NK-92 (cell line): ENCODE results near the gene LRRC45.

Experiments used
- DNase-seq: peaks from one replicate; lab custom pipeline; 2025; ENCODE audit not compliant: unreplicated experiment; lab: John Stamatoyannopoulos, UW

LRRC45 gene

GRCh38 chr17:82061047-82061925 lies 38.2 kb downstream of the LRRC45 start:
- DNase-seq: no peak

GRCh38 chr17:82062076-82062983 lies 39.2 kb downstream of the LRRC45 start:
- DNase-seq: no peak

- DNase-seq: no peak
Observed at GRCh38 chr17:82062984-82063368, 39.9 kb downstream of the LRRC45 start.

- no peak for DNase-seq
Observed at GRCh38 chr17:82063424-82064415, 40.6 kb downstream of the LRRC45 start.

- no peak for DNase-seq
Observed at GRCh38 chr17:82064433-82065192, 41.5 kb downstream of the LRRC45 start.

- DNase-seq: no peak
Observed at GRCh38 chr17:82065193-82065637, 42.1 kb downstream of the LRRC45 start.

- DNase-seq: no peak
Observed at GRCh38 chr17:82065638-82066303, 42.7 kb downstream of the LRRC45 start, which contains the start of gene DUS1L. Gene DUS1L, minus strand, starts transcription at chr17:82065804. Its CDS starts 745 bp downstream, at chr17:82065059.

- no peak for DNase-seq
Observed at GRCh38 chr17:82070611-82071010, 47.5 kb downstream of the LRRC45 start.

GRCh38 chr17:82072827-82073226 lies 49.7 kb downstream of the LRRC45 start:
- no peak for DNase-seq

- no peak for DNase-seq
Observed at GRCh38 chr17:82073446-82073845, 50.3 kb downstream of the LRRC45 start.

- DNase-seq: no peak
Observed at GRCh38 chr17:82076018-82076784, 53.1 kb downstream of the LRRC45 start.

GRCh38 chr17:82076785-82077591 lies 53.9 kb downstream of the LRRC45 start:
- DNase-seq: no peak

GRCh38 chr17:82077617-82078358 lies 54.7 kb downstream of the LRRC45 start:
- DNase-seq: no peak

GRCh38 chr17:82078433-82078832 lies 55.3 kb downstream of the LRRC45 start:
- DNase-seq: no peak

- no peak for DNase-seq
Observed at GRCh38 chr17:82079001-82079677, 56.0 kb downstream of the LRRC45 start.

GRCh38 chr17:82080048-82080788 lies 57.1 kb downstream of the LRRC45 start:
- DNase-seq: no peak
